ENCODE measurements around the gene UBE2M.
"Not testable (repeated sequence)": the region's sequence is repeated elsewhere in the genome, so short reads cannot be mapped to it uniquely, and the experiment has no call there.

UBE2M gene

DNA sequence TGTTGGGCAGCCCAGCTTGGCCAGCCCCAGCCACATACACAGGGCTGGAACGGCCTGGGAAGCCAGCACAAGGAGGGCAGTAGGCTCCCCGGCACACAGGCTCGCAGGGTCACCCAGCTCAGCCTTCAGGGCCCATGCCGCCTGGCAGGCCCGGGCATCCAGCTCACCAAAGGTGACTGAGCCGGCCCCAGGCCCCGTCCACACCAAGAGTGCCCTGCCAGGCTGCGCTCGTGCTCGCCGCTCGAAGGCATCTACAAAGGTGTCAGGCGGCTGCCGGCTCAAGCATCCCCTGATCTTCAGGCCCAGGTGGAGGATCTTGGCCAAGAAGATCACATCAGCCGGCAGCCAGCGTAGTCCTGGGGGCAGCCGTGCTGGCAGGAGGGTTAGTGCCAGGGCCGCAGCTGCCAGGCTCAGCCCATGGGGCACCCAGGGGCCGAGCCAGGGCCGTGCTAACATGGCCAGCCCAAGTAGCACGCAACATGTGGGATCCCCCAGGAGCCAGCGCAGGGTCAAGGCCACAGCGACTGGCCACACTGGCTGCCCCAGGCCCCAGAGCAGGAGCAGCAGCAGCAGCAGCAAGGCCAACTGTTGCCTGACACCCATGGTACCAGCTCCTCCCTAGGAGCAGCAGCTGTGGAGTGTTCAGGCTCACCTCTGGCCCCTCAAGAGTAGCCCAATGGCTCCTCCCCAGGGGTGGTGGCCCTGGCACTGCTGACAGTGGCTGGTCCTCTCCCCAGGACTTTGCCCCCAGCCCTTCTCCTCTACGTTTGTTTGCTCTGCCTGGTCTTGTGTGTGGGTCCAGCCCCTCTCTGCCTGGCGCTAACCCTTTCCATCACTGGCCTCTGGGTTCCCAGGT lies 46.8 kb downstream of the UBE2M start, which contains the start of gene SLC27A5:
Gene SLC27A5, minus strand, starts transcription at position 640 of the 856 bp plus-strand sequence. Its CDS starts 37 bp downstream, at position 603.
- no peak for DNase-seq

DNA sequence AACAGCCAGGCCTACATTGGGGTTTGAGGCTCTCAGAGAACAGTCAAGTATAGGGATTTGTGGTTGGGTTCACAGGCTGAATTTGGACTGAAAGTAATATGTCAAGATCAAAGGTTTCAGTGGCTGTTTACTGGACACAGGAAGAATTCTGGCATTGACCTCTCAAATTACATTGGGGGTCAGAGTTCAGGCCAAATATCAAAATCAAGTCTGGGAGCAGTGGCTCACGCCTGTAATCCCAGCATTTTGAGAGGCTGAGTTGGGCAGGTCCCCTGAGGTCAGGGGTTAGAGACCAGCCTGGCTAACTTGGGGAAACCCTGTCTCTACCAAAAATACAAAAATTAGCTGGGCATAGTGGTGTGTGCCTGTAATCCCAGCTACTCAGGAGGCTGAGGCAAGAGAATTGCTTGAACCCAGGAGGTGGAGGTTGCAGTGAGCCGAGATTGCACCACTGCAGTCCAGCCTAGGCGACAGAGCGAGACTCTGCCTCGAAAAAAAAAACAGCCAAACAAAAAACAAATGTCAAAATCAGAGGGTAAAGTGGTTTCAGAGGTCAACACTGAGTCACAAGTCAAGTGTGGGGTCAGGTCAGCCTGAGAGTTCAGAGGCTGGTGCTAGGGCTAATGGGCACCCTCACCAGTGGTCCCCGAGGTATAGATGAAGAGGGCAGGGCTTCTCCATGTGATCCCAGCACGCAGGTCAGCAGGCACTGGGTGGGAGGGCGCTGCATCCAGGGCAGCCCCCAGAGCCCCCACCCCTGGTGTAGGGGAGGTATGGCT lies 48.1 kb downstream of the UBE2M start:
- DNase-seq = no peak

- DNase-seq = no peak
Measured at GRCh38 chr19:58509731-58510083, 48.7 kb downstream of the UBE2M start.

- DNase-seq = not testable (repeated sequence)
Measured at GRCh38 chr19:58507602-58508223, 50.7 kb downstream of the UBE2M start.
